HG03097 (cell line): ENCODE measurements around the gene HEATR5A.
"Not testable (repeated sequence)": the region's sequence is repeated elsewhere in the genome, so short reads cannot be mapped to it uniquely, and the experiment has no call there.

Source experiments
- ATAC-seq: cut with Tn5 transposase; IDR thresholded peaks from one replicate; pipeline ENCODE4 v1.9.1; 2021; ENCODE audit not compliant: unreplicated experiment, low FRiP score

Gene HEATR5A

DNA sequence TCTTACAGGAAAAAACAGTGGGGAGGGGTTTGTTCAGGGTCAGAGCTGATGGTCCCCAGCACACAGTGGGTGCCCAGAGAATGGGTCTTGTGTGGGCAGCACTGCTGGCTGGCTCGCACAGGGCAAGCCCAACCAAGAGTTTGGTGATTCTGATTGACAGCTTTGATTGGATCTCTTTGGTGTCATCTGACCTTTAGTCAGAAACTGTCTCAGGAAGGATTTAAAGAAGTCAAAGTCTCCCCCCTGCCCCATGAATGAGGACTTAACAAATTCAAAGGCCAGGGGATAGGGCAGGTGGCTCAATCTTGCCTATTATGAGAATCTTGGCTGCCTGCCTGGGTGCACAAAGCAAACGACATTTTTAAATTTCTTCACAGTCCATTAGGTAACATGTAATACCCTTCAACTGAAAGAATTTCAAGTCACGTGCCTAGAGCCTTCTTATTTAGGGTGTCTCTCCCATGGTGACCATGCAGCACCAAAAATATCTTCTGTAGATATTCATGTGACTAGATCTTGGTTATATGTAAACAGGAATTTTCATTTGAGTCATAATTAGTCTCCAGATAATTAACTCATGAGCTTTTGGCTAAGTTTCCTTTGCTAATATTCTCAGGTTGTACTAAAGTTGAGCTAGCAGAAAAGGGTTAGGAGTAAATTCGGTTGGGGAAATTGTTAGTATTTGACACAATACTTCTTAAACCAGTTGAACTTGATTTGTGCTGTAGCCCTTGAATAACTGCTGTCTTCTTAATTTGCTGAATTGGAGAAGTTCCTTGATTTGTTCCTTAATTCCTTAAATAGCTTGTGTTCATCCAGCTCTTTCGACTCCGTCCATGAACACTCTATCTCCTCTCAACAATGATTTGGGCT, 158.3 kb downstream of the HEATR5A start:
- ATAC-seq: no peak

- ATAC-seq: no peak
These were observed 158.9 kb downstream of the HEATR5A start for GRCh38 chr14:31261523-31261858.

DNA sequence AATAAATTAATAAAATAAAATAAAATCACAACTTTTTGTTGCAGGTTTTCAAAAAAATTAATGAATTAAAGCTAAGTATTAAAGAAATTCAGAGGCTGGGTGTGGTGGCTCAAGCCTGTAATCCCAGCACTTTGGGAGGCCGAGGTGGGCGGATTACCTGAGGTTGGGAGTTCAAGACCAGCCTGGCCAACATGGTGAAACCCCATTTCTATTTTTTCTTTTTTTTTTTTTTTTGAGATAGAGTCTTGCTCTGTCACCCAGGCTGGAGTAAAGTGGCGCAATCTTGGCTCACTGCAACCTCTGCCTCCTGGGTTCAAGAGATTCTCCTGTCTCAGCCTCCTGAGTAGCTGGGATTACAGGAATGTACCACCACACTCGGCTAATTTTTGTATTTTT, 161.3 kb downstream of the HEATR5A start:
- ATAC-seq: not testable (repeated sequence)

DNA sequence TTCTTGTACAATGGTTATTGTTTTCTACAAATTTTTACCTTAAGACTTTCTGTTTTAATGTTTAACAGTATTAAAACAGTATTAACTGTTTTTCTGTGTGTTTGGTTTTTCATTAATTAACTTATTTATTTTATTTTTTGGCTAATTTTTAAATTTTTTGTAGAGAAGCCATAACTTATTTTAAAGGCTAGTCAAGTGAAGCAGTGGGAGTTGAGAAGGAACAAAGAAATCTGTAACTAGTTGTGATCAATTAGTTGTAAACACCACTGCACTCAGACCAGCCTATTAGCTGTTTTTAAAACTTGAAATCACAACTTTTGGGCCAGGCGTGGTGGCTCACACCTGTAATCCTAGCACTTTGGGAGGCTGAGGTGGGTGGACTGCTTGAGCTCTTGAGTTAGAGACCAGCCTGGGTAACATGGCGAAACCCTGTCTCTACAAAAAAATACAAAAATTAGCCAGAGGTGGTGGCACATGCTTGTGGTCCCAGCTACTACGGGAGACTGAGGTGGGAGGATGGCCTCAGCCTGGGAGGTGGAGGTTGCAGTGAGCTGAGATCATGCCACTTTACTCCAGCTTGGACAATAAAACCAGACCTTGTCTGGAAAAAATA, 161.8 kb downstream of the HEATR5A start:
- ATAC-seq: no peak

DNA sequence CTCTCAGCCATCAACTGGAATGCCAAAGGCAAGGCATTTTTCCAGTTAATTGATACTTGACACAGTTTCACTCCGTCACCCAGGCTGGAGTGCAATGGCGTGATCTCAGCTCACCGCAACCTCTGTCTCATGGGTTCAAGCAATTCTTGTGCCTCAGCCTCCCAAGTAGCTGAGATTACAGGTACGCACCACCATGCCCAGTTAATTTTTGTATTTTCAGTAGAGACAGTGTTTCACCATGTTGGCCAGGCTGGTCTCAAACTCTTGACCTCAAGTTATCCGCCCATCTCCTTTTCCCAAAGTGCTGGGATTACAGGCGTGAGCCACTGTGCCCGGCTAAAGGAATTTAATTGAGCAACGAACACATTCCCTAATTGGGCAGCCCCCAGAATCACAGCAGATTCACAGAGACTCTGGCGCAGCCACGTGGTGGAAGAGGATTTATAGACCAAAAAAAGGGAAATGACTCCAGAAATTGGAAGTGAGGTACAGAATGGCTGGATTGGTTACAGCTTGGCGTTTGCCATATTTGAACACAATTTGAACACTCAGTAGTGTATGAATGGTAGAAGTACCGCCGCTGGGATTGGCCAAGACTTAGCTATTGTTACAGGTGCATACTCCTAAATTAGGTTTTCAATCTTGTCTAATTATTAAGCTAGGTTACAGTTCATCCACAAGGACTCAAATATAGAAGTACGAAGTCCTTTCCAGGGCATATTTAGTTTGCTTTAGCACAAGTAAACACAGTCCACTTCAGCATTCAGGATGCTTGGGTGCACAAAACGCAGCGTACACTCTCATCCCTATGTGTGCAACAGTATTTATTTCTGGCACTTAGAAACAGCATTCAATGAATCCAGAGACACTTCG, 162.6 kb downstream of the HEATR5A start:
- ATAC-seq: not testable (repeated sequence)

- ATAC-seq: no peak
These were observed 163.2 kb downstream of the HEATR5A start for GRCh38 chr14:31257244-31257553.

DNA sequence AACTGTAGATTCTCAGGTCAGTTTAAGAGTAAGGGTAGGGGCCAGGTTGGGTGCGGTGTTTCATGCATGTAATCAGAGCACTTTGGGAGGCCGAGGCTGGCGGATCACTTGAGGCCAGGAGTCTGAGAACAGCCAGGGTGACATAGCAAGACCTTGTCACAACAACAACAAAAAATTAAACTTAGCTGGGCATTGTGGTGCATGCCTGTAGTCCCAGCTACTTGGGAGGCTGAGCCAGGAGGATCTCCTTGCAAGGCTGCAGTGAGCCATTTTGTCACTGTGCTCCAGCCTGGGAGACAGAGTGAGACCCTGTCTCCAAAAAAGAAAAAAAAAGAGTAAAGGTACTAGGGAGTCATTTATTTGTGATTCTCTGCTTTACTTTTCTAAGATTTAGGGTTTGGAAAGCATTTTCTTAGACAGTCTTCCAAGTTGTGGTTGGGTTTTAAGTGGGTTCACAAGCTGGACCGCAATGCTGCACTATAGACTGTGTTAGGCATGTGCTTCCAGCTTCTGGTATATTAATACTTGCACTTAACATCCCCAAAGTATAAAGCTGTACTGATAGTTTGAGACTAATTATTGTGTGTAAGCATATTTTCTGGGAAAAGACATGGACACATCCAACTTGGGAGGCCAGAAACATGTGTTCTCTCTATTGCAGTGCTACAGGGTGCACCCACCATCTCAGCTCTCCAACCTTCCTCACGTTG, 163.7 kb downstream of the HEATR5A start:
- no peak for ATAC-seq

- ATAC-seq: not testable (repeated sequence)
These were observed 164.4 kb downstream of the HEATR5A start for GRCh38 chr14:31255918-31256317.

DNA sequence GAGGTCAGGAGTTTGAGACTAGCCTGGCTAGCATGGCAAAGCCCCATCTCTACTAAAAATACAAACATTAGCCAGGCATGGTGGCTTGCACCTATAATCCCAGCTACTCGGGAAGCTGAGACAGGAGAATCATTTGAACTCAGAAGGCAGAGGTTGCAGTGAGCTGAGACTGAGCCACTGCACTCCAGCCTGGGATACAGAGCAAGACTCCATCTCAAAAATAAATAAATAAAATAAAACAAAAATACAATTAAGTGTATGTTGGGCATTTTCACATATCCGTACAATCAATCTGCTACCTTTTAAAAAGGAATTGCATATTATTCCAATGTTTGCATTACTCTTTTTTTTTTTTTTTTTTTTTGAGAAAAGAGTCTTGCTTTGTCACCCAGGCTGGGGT, 165.1 kb downstream of the HEATR5A start:
- no peak for ATAC-seq

GRCh38 chr14:31253746-31254471, 166.4 kb downstream of the HEATR5A start:
- ATAC-seq: no peak

DNA sequence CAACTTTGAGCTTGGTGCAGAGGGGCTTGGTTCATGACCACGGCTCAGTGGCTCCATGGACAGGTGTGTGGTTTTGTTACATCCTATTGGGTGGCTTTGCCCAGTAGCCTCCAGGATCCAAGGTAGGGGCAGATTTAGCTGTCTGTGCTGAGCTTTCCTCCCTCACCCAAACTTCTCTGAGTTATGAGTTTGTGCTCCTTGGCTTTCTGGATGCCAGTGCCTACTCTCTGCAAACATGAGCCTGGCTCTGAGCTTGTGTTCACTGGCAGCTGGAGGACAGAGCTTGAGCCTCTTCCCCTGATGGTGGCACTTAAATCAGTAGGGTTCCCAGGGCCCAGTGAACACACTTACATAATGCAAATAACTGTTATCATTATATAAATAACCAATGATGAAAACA, 167.5 kb downstream of the HEATR5A start:
- no peak for ATAC-seq

GRCh38 chr14:31251028-31251958, 169.1 kb downstream of the HEATR5A start:
- ATAC-seq: no peak

- no peak for ATAC-seq
These were observed 175.7 kb downstream of the HEATR5A start for GRCh38 chr14:31244626-31245025.

- no peak for ATAC-seq
These were observed 176.5 kb downstream of the HEATR5A start for GRCh38 chr14:31243860-31244259.

DNA sequence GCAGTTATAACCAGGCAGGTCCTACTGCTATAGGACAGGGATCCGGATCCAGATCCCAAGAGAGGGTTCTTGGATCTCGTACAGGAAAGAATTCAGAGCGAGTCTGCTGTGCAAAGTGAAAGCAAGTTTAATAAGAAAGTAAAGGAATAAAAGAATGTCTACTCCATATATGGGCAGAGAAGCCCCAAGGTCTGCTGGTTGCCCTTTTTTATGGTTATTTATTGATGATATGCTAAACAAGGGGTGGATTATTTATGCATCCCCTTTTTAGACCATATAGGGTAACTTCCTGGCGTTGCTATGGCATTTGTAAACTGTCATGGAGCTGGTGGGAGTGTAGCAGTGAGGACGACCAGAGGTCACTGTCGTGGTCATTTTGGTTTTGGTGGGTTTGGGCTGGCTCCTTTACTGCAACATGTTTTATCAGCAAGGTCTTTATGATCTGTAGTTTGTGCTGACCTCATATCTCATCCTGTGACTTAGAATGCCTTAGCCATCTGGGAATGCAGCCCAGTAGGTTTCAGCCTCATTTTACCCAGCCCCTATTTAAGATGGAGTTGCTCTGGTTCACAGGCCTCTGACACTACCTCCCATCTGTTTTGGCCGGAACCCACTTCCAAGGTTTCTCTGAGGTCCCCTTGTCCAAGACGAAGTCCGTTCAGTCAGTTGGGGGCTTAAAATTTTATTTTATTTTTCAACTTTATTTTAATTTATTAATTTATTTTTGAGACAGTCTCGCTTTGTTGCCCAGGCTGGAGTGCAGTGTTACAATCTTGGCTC, 178.0 kb downstream of the HEATR5A start:
- not testable (repeated sequence) for ATAC-seq
